Astrocyte (in vitro differentiated cells and primary cell): ENCODE results near the gene MYH3.

Source experiments
- CTCF ChIP-seq: IDR thresholded peaks from 2 replicates; pipeline ENCODE4 v1.5.1; 2011; ENCODE audit warnings: low read depth, mild to moderate bottlenecking, inconsistent platforms, low read length, moderate library complexity; ENCODE audit not compliant: insufficient read depth
- EZH2 ChIP-seq: IDR thresholded peaks from 2 replicates; pipeline ENCODE4 v1.6.1; 2012; ENCODE audit warnings: mild to moderate bottlenecking, low read length, inconsistent platforms; ENCODE audit not compliant: insufficient read depth

DNA sequence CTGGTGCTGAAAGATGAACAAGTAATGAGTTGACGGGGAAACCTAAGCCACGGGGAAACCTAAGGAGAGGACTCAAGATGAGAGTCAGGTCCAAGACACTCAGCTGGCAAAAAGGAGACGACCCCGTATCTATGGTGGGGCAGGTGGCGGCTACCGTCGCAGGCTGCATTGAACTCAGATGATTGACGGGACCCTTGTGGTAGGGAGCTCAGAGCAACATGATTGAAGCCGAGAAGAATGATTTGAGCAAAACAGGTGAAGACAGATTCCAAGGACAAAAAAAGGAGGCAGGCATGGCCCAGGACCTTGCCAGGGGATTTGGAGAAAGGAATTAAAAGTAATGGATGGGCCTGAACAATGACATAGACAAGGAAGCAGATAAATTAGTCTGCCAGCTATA lies 7.5 kb upstream of the MYH3 start:
- TF ChIP-seq CTCF (no peak), EZH2 (no peak)
